Ureter (tissue), 1 donor: Measurements from ENCODE around the gene ADRA2B. TPM values are rescaled to one million over a fixed set of nuclear protein-coding genes. Genes with fewer than 3 reads are reported as not detected.

ENCODE experiments used
- DNase-seq: peaks from one replicate; pipeline ENCODE4 v3.0.0-alpha.2; 2020; ENCODE audit warnings: low spot score
- total RNA-seq: library from RNA; stranded (reverse); gene quantifications from one replicate; pipeline ENCODE4 v1.2.4, GENCODE V29; 2023
- donor health status: DM: yes; HTN: yes; CAD: no.

The ADRA2B gene
- total RNA-seq, 1 donor from 2014 or later, result 1.1 TPM

DNA sequence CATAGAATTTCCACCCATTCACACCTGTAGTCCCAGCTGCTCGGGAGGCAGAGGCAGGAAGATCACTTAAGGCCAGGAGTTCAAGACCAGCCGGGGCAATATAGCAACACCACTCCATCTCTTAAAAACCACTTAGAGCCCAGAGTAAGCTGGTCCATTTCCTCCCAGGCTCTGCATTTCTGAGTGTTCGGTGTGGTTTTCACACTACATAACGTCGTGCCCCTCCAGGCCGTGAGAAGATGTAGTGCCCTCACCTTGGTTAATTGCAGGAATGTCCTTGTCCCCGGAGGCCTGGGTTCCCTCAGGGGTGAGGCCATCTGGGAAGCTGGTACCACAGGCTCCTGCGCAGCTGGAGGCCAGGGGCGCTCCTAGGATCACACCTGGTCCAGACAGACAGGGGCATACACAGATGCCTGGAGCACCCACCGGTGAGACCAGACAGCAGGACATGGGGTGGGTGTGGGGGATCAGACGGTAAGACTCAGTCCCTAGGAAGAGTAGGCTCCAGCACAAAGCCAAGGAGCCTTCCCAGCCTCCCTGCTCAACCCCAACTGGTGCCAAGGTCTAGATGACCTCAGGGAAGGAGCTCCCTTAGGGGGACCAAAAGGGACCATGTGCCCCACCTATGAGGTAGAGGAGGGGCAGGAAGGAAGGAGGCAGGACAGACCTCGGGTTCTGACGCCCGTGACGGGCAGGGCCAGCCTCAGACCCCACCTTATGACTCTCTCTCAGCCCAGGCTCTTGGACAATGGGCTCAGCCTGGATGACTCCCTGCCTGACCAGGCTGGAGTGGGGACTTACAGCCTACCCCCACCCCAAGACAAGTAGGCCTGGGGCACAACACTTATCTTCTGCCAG is 21.2 kb upstream of the ADRA2B start:
- no peak for DNase-seq

DNA sequence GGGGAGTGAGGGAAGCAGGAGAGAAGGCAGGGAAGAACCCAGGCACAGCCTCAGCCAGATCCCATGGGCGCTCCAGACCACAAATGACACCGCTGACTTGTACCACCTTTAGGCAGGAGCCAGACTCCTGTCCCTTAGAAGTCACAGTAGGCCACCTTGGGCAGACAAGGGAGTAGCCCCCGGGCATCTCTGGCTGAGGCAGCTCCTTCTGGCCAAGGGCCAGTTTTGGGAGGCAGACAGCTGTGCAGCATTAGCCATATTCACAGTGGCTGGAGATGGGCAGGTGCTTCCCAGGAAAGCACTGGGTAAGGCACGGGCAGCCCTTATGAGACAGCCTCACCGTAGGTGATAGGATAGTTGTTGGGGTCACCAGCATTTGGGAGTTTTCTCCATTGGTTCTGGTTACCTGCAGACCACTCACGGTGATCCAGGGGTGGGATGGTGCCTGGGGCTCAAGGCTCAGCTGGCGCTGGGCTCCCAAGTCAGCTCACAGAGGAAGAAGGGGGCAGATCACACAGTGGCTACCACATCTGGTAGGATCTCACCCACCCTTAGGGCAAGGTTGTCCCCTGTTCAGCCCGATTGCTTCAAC is 19.9 kb upstream of the ADRA2B start:
- DNase-seq, result no peak

DNA sequence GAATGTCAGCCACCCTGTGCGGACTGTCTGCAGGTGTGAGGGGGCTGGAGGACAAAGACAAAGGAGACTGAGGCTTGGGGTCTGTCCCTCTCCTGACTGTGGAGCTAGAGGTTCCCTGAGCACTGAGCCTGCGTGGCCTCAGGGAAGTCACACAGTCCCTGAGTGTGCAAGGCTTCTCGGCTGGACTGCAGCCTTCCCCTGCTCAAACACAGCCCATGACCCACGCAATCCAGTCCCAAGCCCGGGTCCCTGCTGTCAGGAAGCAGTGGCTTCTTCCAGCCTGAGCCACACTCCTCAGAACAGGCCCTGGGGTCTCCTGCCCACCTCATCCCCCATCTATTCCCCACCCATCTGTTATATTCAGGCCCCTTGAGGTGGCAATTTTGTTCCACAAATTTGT is 19.2 kb upstream of the ADRA2B start:
- DNase-seq, result no peak

DNA sequence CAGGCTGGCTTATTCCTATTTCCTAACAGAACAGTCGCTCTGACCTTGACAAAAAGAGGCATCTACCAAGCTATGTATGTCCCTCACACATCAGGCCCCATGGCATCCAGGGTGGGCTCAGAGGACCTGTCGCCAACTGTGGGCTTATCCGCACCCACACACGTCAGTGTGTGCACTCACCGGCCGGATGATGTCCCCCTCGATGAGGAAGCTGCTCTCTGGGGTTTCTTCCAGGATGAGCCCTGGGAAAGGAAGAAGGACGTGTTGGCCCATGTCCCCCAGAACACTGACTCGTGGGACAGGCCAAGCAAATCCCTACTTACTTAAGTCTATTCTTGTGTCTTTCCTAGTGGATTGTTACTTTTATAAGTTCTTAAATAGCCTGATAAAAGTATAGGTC is 18.8 kb upstream of the ADRA2B start:
- DNase-seq, result no peak

DNA sequence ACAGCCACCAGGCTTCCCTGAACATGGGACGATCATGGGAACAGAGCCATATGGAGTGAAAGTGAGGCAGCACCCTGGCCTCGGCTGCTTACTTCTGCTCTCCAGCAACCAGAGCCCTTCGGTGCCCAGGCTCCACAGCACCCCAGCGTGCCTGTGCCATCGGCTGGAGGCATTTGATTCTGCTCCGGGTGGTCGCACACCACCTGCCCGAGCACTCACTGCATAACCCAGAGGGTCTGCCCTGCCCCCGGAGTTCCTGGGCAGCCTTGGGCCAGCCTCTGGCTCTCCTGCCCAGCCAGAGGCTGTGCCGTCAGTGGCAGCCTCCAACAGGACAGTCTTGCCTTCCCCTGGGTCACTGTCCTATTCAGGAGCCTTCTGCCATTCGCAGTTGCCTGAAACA is 18.1 kb upstream of the ADRA2B start:
- no peak for DNase-seq

DNA sequence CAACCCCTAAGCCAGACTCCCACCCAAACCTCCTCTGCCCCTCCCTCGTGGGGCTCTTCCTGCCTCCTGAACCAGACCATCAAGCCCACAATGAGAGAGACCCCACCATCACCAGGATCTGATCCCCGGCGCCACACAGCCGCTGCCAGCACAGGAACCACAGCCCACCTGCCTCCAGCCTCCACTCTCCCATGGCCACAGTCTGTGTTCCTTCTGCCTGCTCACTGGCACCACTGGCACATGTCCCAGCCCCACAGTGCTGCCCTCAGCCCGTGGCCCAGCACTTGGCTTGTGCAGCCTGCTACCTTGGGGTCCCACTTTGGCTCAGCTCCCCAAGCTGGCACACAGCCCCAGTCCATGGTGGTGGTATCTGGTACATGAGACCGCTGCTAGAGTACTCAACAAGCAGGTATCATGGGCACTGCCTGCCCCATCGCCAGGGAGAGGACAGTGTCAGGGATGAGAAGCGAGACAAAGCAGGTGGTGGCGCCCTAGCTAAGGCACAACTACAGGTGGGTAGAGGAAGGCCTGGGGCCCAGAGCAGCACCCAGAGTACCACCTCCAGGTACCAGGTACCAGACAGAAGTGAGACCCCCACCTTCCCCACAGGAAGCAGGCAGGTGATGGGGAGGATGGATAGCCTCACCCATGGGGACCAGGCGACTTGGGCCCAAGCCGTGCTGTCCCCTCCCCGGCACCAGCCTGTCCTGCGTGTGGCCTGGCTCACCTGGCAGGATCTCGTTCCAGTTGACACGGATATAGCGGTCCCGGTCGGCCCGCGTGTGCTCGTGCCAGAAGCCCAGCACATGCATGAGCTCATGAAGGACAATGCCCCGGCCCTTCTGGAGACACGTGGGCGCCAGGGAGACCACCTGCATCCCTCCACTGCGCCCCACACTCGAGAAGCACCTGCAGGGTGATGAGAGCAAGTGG is 15.7 kb upstream of the ADRA2B start:
- DNase-seq, result no peak

DNA sequence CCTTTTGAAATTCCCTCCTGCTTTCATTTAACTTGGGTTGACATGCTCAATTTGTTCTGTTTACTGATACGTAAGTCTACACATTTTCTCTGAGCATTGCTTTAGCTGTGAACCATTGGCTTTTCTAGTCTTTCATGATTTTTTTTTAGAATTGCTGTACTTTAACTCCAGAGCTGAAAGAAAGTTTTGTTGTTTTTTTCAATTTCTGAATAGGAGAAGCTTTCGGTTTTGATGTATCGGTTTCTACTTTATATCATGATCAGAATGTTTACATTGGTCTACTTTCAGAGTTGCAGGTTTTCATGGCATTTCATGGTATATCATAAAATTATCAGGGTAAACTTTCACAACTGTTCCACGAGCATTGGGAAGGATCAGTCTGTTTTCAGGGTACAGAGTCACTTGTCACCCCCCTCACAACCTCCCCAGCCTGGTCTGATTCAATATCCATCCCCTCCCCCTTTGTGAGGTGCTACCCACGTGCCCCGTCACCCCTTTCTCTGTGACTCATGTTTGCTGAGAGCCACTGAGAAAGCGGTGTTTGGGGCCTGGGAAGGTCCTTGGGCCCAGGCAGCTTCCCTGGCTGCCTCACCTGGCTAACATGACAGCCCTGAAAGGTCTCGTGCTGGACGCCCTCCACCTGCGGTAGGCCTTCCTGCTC is 14.9 kb upstream of the ADRA2B start:
- no peak for DNase-seq

DNA sequence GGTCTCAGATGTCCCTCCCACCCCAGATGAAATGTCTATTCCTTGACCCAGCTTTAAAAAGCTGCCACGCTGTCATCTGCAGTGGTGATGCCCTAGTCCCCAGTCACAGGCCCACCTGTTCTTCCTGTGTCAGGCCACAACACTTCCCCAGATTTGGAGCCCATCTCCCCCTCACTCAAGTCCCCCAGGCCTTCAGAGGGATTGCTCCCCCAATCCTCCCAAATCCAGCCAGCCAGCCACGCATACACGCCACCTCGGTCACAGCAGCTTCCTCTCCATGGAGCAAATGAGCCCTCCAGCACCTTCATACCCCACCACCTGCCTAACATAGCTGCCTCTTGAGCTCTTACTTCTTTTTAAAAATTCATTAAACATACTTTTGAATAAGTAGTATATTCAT is 14.1 kb upstream of the ADRA2B start:
- DNase-seq, result no peak

DNA sequence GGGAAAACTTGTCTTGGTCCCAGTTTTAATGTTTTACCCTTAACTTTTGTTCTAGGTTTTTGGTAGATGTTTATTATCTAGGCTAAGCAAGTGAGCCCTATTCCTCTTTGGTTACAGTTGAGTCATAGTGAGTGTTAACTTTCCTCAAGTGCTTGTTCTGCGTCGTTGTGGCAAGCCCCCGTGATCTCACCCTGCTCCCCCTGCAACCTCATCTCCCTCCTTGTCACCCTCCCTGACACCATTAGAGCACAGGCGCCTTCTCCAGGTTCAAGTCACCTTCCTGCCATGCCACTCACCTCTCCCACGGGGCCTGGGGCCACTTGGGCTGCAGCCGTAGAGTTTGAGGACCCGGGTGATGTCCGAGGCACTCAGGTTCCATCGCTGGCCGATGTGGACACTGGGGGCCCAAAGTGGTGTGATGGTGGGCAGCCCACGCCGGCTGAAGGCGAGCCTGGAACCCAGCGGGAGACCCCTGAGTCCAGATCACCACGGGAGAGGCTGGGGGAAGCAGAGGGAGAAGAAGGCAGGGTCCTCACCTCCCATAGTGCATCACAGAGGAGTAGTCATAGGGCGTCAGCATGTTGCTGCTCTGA is 13.3 kb upstream of the ADRA2B start:
- DNase-seq, result no peak

DNA sequence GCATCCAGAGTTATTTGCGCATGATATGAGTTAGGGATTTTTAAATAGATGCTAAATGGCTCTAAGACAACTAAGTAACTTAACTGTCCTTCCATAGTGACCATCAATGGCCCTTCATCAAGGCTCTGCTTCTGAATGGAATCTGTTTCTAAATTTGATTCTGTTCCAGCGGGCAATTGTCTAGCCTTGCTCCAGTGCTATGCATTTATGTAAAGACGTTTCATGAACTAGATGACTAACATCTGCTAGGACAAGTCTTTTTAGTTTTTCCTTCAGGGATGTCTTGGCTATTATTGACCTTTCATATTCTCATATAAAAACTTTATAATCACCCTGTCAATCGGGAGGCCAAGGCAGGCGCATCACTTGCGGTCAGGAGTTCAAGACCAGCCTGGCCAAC is 12.1 kb upstream of the ADRA2B start:
- DNase-seq, result no peak

DNA sequence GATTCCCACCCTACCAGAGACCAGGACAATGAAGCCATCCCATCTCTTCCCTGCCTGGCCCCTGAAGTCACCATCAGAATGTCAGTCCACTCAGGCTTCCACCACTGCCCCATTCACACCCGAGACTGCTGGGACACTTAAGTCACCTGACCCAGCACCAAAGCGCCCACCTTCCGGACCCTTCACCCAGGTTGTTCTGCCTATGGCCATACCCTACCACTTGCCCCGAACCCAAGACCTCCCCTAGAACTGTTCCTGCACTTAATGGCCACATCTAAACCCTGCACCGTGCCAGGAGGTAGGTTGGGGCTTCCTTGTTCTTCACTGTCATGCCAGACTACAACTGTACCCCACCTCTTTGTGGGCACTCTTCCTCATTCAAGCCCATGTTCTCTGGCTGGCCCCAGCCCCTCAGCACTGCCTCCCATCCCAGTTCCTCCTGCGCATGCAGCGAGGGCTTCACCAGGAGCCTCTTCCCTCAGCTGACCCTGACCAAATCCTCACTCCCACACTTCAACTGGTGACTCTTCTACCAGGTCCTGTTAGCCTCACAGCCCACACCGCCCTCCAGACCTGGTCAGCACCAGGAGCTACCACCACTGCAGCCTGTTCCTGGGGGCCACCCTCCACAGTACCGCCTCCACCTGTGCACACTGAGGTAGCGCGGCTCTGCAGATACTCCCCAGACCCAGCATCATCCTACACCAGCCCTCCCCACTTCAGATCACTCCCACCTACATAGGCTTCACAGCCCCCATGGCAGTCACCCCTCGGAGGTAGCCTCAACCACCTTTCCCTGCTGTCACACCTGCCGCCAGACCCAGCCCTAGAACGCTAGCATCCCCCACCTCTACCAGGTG is 8.3 kb upstream of the ADRA2B start:
- no peak for DNase-seq

DNA sequence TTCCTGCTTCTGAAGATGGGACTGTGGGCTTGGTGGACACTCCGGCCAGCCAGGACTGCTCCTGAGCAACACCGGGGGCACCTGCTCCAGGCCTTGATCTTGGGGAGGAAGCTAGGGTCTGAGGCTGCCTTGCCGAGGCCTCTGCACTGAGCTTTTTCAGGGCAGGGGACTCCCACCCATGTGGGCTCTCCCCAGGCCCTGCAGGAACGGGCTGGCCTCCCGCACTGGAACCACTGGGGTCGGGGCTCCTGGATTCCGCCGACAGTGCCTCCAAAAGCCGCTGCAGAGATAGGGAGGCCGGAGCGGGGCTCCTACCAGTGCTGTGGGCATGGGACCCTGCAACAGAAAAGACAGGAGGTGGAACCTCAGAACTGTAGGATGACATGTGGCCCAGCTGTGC is 7.6 kb upstream of the ADRA2B start:
- DNase-seq, result no peak

DNA sequence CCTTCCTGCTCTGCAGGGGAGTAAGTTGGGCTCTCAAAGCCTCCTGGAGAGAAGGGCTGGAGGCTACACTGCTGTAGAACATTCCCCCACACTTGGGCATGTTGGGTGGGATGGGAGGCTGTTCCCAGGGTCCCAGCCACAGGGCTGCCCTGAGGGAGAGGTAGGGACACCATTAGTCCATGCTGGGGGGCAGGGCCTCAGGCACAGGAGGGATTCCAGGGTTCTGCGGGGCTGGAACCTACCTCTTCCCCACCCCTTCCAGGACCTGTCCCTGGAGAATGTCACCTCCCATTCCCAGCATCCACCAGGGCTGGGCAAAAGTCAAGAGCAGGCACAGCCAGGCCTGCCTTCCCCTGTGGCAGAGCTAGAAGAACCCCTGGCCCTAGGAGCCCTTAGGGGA is 6.9 kb upstream of the ADRA2B start:
- no peak for DNase-seq

DNA sequence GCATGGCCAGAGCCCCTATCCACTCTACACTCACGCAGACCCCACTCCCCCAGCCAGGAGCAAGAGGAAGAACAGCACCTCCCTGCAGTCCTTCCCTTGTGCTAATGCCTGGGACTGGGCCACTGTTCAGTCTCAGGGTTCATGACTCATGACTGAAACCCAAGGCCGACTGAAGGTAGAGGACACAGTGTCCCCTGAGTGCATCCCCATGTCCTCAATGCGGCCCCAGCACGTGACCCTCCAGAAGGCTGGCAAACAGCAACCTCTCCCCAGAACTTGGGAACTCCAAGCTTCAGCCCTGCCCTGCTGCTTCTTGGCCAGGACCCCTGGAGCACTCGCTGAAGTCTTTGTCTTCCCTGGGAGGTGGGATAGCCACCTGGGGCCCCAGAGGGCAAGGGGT is 6.0 kb upstream of the ADRA2B start:
- no peak for DNase-seq

DNA sequence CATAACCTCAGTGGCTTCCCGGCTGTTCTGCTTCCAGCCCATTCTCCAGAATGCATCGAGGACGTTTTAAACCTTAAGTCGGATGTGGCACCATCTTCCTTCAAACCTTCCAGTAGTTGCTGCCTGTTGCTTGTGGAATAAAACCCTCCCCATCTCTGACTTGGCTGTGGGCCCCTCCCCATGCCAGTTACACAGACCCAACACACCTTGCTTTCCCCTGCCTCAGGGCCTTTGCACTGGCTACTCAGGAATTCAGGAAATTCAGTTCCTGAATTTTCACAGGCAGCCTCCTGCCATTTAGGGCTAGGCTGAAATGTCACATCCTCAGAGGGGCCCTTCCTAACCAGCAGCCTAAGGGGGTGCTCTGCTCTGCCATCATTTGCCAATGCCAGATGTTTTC is 5.0 kb upstream of the ADRA2B start:
- no peak for DNase-seq

DNA sequence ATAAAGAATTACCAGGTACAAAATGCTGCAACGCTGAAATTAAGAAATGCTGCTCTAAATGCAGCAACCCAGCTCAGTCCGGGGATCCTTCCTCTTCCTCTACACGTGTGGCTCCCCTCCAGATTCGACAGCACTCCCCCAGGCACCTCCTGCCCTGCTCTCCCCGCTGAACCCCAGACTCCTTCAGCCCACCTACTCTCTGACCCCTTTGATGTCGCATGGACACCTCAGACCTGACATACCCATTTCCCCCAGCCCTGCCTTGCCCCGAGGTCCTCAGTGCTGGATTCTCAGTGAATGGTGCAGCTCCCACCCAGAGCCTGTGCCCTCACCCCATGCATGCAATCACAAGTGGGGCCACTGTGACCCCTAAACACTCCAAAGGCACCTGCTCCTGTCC is 4.6 kb upstream of the ADRA2B start:
- DNase-seq, result no peak

DNA sequence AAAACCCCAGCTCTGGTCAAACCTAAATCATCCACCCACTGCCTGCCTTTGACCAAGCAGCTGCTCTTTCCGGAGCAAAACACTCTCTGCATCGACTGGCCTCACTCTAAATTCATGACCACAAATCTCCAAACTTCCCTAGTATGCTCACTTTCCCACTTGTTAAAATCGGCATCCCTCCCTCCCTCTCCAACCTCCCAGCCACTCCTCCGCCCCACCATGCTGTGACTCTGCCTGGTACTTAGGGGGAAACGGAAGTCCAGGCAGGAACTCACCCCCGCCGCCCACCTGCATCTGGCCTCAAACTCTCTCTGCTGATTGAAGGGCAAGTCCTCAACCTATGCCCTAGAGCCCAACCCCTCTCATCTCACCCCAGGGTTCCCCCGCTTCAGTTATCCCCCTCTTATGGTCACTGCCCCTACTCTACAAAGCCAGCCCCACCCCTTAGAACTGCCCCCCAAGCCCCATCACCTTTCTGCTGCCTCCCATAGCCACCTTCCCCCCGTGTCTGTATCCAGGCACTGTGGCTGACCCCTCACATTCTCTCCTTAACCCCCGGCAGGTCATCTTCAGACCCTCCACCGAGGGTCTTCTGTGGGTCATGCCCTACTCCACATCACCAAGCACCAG is 3.8 kb upstream of the ADRA2B start:
- DNase-seq, result no peak

DNA sequence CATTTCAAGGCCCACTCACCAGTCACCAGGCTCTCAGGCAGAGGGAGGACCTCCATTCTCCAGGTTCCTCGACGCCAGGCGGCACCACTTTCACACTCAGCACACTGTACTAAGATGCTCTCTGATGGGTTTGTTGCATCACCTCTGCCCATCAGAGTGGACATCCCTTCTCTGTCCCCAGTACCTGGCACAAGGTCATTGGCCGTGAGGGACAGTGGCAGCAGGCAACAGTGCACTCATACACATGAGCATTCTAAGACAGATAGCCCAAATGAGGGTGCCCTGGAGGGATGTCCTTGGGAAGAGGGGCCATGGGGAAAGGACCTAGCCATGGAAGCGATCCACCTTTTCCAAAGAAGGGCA is 3.0 kb upstream of the ADRA2B start:
- no peak for DNase-seq

DNA sequence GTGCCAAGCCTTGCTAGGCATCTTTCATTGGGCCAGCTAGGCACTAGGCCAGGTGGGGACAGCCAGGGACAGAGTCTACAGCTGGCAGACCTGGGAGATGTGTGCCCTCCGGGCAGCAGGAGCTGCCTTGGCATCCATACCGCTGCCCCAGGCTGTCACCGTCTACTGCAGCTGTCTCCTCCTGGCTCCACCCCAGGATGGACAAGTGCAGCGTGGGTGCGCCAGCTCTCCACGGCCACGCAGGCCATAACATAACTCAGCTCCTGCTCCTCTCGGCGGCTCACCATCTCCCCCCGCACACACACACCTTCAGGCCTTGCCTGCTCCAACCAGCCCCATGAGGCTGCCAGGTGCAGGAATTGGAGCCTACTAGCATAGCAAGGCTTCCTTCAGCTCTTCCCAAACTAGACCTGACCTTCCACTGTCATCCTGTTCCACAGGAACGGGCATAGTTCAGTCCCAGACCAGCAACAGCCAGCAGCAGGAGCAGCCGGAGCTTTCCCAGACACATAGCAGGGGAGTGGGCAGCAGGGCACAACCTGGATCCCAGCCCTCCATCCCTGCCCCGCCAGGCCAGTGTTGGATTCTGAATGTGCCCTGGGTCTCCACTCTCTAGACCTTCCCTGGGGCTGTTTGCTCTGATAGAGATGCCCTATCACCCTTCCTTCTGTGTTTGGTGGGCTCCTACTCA is 2.5 kb upstream of the ADRA2B start:
- DNase-seq, result no peak
